WTC11 (cell line): Measurements from ENCODE around the gene CCSER1. TPM values are rescaled to one million over a fixed set of nuclear protein-coding genes. Genes with fewer than 3 reads are reported as not detected.

Source experiments
- ATAC-seq: fragments of 200-7000 bp; cut with Tn5 transposase; 2 replicates; pipeline ENCODE4 v1.10.0; 2021; ENCODE audit warnings: mild to moderate bottlenecking, moderate library complexity
- CTCF ChIA-PET: fragments of 300-600 bp; sonication (Branson Sonifier 250); formaldehyde crosslinking; loops from one replicate; lab custom pipeline; 2021; ENCODE audit warnings: antibody characterized with exemption; lab: Charles Lee
- POLR2A ChIA-PET: fragments of 350-600 bp; sonication (Branson Sonifier 250); formaldehyde crosslinking; loops from one replicate; lab custom pipeline; 2021; ENCODE audit warnings: antibody characterized with exemption; lab: Charles Lee
- DNase-seq: peaks from one replicate; pipeline ENCODE4 v3.0.0; 2021; ENCODE audit warnings: low spot score
- H3K27ac Mint-ChIP-seq: 2 replicates; pipeline ENCODE4 v1.8.0; 2021; ENCODE audit warnings: mixed read lengths
- H3K27me3 Mint-ChIP-seq: 2 replicates; pipeline ENCODE4 v1.8.0; 2021; ENCODE audit warnings: low read depth, mild to moderate bottlenecking, moderate library complexity, mixed read lengths
- H3K36me3 Mint-ChIP-seq: 2 replicates; pipeline ENCODE4 v1.8.0; 2021; ENCODE audit warnings: mixed read lengths
- H3K4me1 Mint-ChIP-seq: 2 replicates; pipeline ENCODE4 v1.8.0; 2022; ENCODE audit warnings: mixed read lengths
- H3K4me3 Mint-ChIP-seq: 2 replicates; pipeline ENCODE4 v1.8.0; 2021; ENCODE audit warnings: mild to moderate bottlenecking, moderate library complexity, mixed read lengths
- H3K9me3 Mint-ChIP-seq: 2 replicates; pipeline ENCODE4 v1.8.0; 2021; ENCODE audit warnings: mixed read lengths
- ARID4B ChIP-seq: sonication (generic); formaldehyde crosslinking; IDR thresholded peaks from 2 replicates; pipeline ENCODE4 v1.8.0; 2023; ENCODE audit warnings: missing genetic modification reagents, mild to moderate bottlenecking, borderline replicate concordance
- CREB1 ChIP-seq: sonication (generic); formaldehyde crosslinking; IDR thresholded peaks from 2 replicates; pipeline ENCODE4 v1.8.0; 2023; ENCODE audit warnings: mild to moderate bottlenecking, missing genetic modification reagents
- FOXJ3 ChIP-seq: sonication (generic); formaldehyde crosslinking; IDR thresholded peaks from 2 replicates; pipeline ENCODE4 v1.9.0; 2021; ENCODE audit warnings: missing genetic modification reagents, mild to moderate bottlenecking, borderline replicate concordance
- PRDM15 ChIP-seq: sonication (generic); formaldehyde crosslinking; IDR thresholded peaks from 2 replicates; pipeline ENCODE4 v1.8.0; 2022; ENCODE audit warnings: missing genetic modification reagents
- RELA ChIP-seq: sonication (generic); formaldehyde crosslinking; IDR thresholded peaks from 2 replicates; pipeline ENCODE4 v1.8.1; 2022; ENCODE audit warnings: missing genetic modification reagents, mild to moderate bottlenecking, borderline replicate concordance
- ZNF121 ChIP-seq: sonication (generic); formaldehyde crosslinking; IDR thresholded peaks from 2 replicates; pipeline ENCODE4 v1.8.0; 2023; ENCODE audit warnings: missing genetic modification reagents
- ZNF219 ChIP-seq: sonication (generic); formaldehyde crosslinking; IDR thresholded peaks from 2 replicates; pipeline ENCODE4 v1.8.0; 2023; ENCODE audit warnings: missing genetic modification reagents, mild to moderate bottlenecking, borderline replicate concordance
- ZNF416 ChIP-seq: fragments of 250-450 bp; sonication (Bioruptor Pico); IDR thresholded peaks from 2 replicates; pipeline ENCODE4 v1.9.0; 2021; ENCODE audit warnings: mild to moderate bottlenecking, inconsistent platforms
- total RNA-seq: library from RNA; stranded (reverse); gene quantifications from 3 replicates; pipeline ENCODE4 v1.2.3, GENCODE V29; 2021
- TF ChIP-seq, protein P1 (sequence below): fragments of 250-450 bp; sonication (Bioruptor Pico); IDR thresholded peaks from 2 replicates; pipeline ENCODE4 v1.9.0; 2021; ENCODE audit warnings: mild to moderate bottlenecking, borderline replicate concordance
- TF ChIP-seq, protein P2 (sequence below): sonication (generic); formaldehyde crosslinking; IDR thresholded peaks from 2 replicates; pipeline ENCODE4 v1.8.1; 2022; ENCODE audit warnings: low read depth, missing genetic modification reagents, borderline replicate concordance
- TF ChIP-seq, protein P3 (sequence below): sonication (generic); formaldehyde crosslinking; conservative IDR thresholded peaks from 2 replicates; pipeline ENCODE4 v1.8.1; 2022; ENCODE audit warnings: mild to moderate bottlenecking, missing genetic modification reagents

CCSER1 gene
- total RNA-seq, 1 experiment from 2014 or later, result 0.87 TPM

GRCh38 chr4:91031761-91032160 is 904.6 kb downstream of the CCSER1 start (continued):
- TF ChIP-seq, protein P1, sequence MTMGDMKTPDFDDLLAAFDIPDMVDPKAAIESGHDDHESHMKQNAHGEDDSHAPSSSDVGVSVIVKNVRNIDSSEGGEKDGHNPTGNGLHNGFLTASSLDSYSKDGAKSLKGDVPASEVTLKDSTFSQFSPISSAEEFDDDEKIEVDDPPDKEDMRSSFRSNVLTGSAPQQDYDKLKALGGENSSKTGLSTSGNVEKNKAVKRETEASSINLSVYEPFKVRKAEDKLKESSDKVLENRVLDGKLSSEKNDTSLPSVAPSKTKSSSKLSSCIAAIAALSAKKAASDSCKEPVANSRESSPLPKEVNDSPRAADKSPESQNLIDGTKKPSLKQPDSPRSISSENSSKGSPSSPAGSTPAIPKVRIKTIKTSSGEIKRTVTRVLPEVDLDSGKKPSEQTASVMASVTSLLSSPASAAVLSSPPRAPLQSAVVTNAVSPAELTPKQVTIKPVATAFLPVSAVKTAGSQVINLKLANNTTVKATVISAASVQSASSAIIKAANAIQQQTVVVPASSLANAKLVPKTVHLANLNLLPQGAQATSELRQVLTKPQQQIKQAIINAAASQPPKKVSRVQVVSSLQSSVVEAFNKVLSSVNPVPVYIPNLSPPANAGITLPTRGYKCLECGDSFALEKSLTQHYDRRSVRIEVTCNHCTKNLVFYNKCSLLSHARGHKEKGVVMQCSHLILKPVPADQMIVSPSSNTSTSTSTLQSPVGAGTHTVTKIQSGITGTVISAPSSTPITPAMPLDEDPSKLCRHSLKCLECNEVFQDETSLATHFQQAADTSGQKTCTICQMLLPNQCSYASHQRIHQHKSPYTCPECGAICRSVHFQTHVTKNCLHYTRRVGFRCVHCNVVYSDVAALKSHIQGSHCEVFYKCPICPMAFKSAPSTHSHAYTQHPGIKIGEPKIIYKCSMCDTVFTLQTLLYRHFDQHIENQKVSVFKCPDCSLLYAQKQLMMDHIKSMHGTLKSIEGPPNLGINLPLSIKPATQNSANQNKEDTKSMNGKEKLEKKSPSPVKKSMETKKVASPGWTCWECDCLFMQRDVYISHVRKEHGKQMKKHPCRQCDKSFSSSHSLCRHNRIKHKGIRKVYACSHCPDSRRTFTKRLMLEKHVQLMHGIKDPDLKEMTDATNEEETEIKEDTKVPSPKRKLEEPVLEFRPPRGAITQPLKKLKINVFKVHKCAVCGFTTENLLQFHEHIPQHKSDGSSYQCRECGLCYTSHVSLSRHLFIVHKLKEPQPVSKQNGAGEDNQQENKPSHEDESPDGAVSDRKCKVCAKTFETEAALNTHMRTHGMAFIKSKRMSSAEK (CRISPR knock-in tag), result no peak
- no peak for TF ChIP-seq ZNF121 (CRISPR knock-in tag)
- TF ChIP-seq ARID4B (CRISPR knock-in tag), result no peak
- no peak for TF ChIP-seq PRDM15 (CRISPR knock-in tag)
- TF ChIP-seq ZNF219 (CRISPR knock-in tag), result no peak
- no peak for TF ChIP-seq CREB1 (CRISPR knock-in tag)
- TF ChIP-seq, protein P2, sequence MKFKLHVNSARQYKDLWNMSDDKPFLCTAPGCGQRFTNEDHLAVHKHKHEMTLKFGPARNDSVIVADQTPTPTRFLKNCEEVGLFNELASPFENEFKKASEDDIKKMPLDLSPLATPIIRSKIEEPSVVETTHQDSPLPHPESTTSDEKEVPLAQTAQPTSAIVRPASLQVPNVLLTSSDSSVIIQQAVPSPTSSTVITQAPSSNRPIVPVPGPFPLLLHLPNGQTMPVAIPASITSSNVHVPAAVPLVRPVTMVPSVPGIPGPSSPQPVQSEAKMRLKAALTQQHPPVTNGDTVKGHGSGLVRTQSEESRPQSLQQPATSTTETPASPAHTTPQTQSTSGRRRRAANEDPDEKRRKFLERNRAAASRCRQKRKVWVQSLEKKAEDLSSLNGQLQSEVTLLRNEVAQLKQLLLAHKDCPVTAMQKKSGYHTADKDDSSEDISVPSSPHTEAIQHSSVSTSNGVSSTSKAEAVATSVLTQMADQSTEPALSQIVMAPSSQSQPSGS (CRISPR knock-in tag), result no peak

DNA sequence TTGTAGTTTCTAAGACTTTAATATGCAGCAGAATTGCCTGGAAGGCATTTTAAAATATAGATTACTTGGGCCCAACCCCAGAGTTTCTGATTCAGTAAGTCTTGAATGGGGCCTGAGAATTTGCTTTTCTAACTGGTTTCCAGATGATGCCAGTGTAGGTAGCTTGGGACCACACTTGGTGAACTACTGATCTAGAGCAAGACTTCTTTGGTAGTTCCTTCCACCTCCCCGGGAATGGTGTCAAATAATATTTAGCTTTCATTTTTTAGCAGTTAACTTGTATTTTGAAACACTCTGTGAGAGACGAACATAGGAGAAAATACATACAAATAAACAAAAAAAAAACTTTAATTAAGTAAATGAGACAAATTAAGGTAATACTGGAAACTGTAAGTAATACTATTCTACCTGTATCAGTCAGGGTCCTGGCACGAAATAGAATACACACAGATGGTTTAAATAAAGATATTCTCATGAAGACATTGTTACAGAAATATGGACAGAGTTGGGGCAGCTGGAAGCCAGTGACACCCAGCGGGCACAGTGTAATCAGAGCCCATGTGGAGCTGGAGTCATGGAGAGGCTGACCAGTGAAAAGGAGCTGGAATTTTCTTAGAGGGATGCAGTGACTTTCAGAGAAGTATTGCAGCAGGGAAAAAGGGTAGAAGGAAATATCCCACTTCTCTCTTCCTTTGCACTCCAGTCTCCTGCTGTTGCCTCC is 905.7 kb downstream of the CCSER1 start:
- H3K4me1 Mint-ChIP-seq, result 0 out of 2 replicates have a peak, but pooled peaks cover 4% of the 10 kb centered on the region
- TF ChIP-seq PRDM15 (CRISPR knock-in tag) (no peak), FOXJ3 (CRISPR knock-in tag) (no peak), RELA (no peak), ZNF416 (CRISPR knock-in tag) (no peak)
- TF ChIP-seq, protein P3, sequence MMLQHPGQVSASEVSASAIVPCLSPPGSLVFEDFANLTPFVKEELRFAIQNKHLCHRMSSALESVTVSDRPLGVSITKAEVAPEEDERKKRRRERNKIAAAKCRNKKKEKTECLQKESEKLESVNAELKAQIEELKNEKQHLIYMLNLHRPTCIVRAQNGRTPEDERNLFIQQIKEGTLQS (CRISPR knock-in tag), result no peak
- TF ChIP-seq, all 79 proteins: peak for 0
- Mint-ChIP-seq H3K9me3 (no peaks in the 10 kb centered on the region), H3K36me3 (no peaks in the 10 kb centered on the region), H3K4me3 (no peak overlapping the region), H3K27ac (no peak overlapping the region), H3K27me3 (no peaks in the 10 kb centered on the region)
- CTCF ChIA-PET, result no interaction called here
- POLR2A ChIA-PET, result no interaction called here
- no peak for ATAC-seq
- DNase-seq, result no peak
